Tibial nerve (tissue), 3 donors: ENCODE data around the gene SPRR2B.

Source experiments
- CTCF ChIP-seq, 5 experiments: fragments of 200-600 bp in 3 of 5; fragments of 450-650 bp in 2 of 5; sonication (generic) in 3 of 5; IDR thresholded peaks; one replicate each; pipeline ENCODE4 v1.5.1; 2016 to 2019; ENCODE audit warnings: antibody characterized with exemption in 5 of 5, mild to moderate bottlenecking in 3 of 5, moderate library complexity in 2 of 5
- POLR2A ChIP-seq, 2 donors: fragments of 450-650 bp; IDR thresholded peaks; one replicate each; pipeline ENCODE4 v1.6.1; 2017; ENCODE audit warnings: antibody characterized with exemption in 2 of 2, mild to moderate bottlenecking in 2 of 2, moderate library complexity in 2 of 2

GRCh38 chr1:153087652-153088051 is 16.2 kb upstream of the SPRR2B start:
- TF ChIP-seq POLR2A (IDR thresholded peaks at IDR 0.05) (no peak), CTCF (IDR thresholded peaks at IDR 0.05) (no peak)
